Liver (tissue), 9 donors: ENCODE measurements around the gene TWSG1. TPM values are rescaled to one million over a fixed set of nuclear protein-coding genes. Genes with fewer than 3 reads are reported as not detected.

Experiments
- DNase-seq: peaks from one replicate; pipeline ENCODE4 v3.0.0-alpha.2; 2017; ENCODE audit warnings: low spot score
- H3K27ac ChIP-seq, 2 donors: one replicate each; pipeline ENCODE4 v1.7.0; 2013; ENCODE audit warnings: inconsistent platforms in 2 of 2, low read length in 2 of 2, control low read depth in 1 of 2, low read depth in 1 of 2, mild to moderate bottlenecking in 1 of 2
- H3K27me3 ChIP-seq, 4 donors: one replicate each; pipeline versions ENCODE4 v1.6.1 to v1.7.0; 2013; ENCODE audit warnings: low read length in 3 of 4, inconsistent platforms in 1 of 4, mild to moderate bottlenecking in 1 of 4, moderate library complexity in 1 of 4; ENCODE audit not compliant: control insufficient read depth in 4 of 4, insufficient read depth in 4 of 4
- H3K36me3 ChIP-seq, 4 donors: one replicate each; pipeline versions ENCODE4 v1.6.1 to v1.7.0; 2013; ENCODE audit warnings: low read length in 3 of 4, mild to moderate bottlenecking in 3 of 4, low read depth in 1 of 4, moderate library complexity in 1 of 4; ENCODE audit not compliant: control insufficient read depth in 4 of 4, insufficient read depth in 3 of 4
- H3K4me1 ChIP-seq, 4 donors: one replicate each; pipeline versions ENCODE4 v1.6.1 to v1.7.0; 2013; ENCODE audit warnings: low read length in 3 of 4, mild to moderate bottlenecking in 3 of 4, moderate library complexity in 1 of 4; ENCODE audit not compliant: control insufficient read depth in 4 of 4, insufficient read depth in 4 of 4
- H3K4me3 ChIP-seq, 3 donors: one replicate each; pipeline versions ENCODE4 v1.6.1 to v1.7.0; 2013; ENCODE audit warnings: low read length in 3 of 3, control low read depth in 1 of 3, low read depth in 1 of 3, mild to moderate bottlenecking in 1 of 3
- H3K9ac ChIP-seq, 2 donors: one replicate each; pipeline ENCODE4 v1.7.0; 2013; ENCODE audit warnings: low read length in 2 of 2, mild to moderate bottlenecking in 2 of 2, moderate library complexity in 2 of 2, control low read depth in 1 of 2, low read depth in 1 of 2
- H3K9me3 ChIP-seq, 4 donors: one replicate each; pipeline versions ENCODE4 v1.6.1 to v1.7.0; 2013; ENCODE audit warnings: low read length in 3 of 4; ENCODE audit not compliant: control insufficient read depth in 4 of 4
- ATF3 ChIP-seq: IDR thresholded peaks from 2 replicates; pipeline ENCODE4 v1.6.1; 2016; ENCODE audit warnings: antibody characterized with exemption
- CTCF ChIP-seq: fragments of 150-350 bp; IDR thresholded peaks from 2 replicates; pipeline ENCODE4 v1.5.1; 2017; ENCODE audit warnings: improper control_type of control experiment, low read depth, low read length; ENCODE audit not compliant: missing input control
- FOXA1 ChIP-seq: IDR thresholded peaks from 2 replicates; pipeline ENCODE4 v1.6.1; 2016; ENCODE audit warnings: antibody characterized with exemption
- GABPA ChIP-seq, 2 donors: IDR thresholded peaks in 1 of 2; conservative IDR thresholded peaks in 1 of 2; 2 replicates each; pipeline ENCODE4 v1.6.1; 2016; ENCODE audit warnings: antibody characterized with exemption in 2 of 2, mild to moderate bottlenecking in 1 of 2, moderate library complexity in 1 of 2
- HNF4A ChIP-seq, 2 donors: conservative IDR thresholded peaks; 2 replicates each; pipeline ENCODE4 v1.6.1; 2016; ENCODE audit warnings: antibody characterized with exemption in 2 of 2, mild to moderate bottlenecking in 2 of 2
- HNF4G ChIP-seq: IDR thresholded peaks from 2 replicates; pipeline ENCODE4 v1.6.1; 2016; ENCODE audit warnings: antibody characterized with exemption
- JUND ChIP-seq, 2 donors: IDR thresholded peaks; 2 replicates each; pipeline ENCODE4 v1.6.1; 2016; ENCODE audit warnings: antibody characterized with exemption in 2 of 2
- MAX ChIP-seq: IDR thresholded peaks from 2 replicates; pipeline ENCODE4 v1.6.1; 2016; ENCODE audit warnings: antibody characterized with exemption
- NR2F2 ChIP-seq: IDR thresholded peaks from 2 replicates; pipeline ENCODE4 v1.6.1; 2016; ENCODE audit warnings: antibody characterized with exemption
- RAD21 ChIP-seq, 2 donors: IDR thresholded peaks; 2 replicates each; pipeline ENCODE4 v1.6.1; 2016; ENCODE audit warnings: antibody characterized with exemption in 2 of 2, mild to moderate bottlenecking in 2 of 2
- REST ChIP-seq: IDR thresholded peaks from 2 replicates; pipeline ENCODE4 v1.6.1; 2016; ENCODE audit warnings: antibody characterized with exemption, mild to moderate bottlenecking
- RXRA ChIP-seq, 2 donors: IDR thresholded peaks; 2 replicates each; pipeline ENCODE4 v1.6.1; 2017 to 2018; ENCODE audit warnings: antibody characterized with exemption in 2 of 2, mild to moderate bottlenecking in 1 of 2
- SP1 ChIP-seq: IDR thresholded peaks from 2 replicates; pipeline ENCODE4 v1.6.1; 2018; ENCODE audit warnings: antibody characterized with exemption, mild to moderate bottlenecking
- YY1 ChIP-seq: IDR thresholded peaks from 2 replicates; pipeline ENCODE4 v1.6.1; 2016; ENCODE audit warnings: antibody characterized with exemption, mild to moderate bottlenecking
- ZBTB33 ChIP-seq: IDR thresholded peaks from 2 replicates; pipeline ENCODE4 v1.6.1; 2016; ENCODE audit warnings: antibody characterized with exemption
- WGBS: extraction: QIAGEN DNeasy Blood & Tissue Kit; methylation state at CpG from one replicate; pipeline ENCODE4 v1.1.7; 2013; 5-methylcytosine and 5-hydroxymethylcytosine counted together
- polyA plus RNA-seq, 2 donors: library from polyadenylated mRNA; stranded (reverse) in 1 of 2; unstranded in 1 of 2; fragments of 200-250 nt in 1 of 2; fragments of >200 nt in 1 of 2; fragmentation: Nextera tagmentation in 1 of 2; extraction: Ambion mirVana in 1 of 2; gene quantifications; one replicate each; pipeline versions ENCODE4 v1.2.1 to v1.2.3, GENCODE V29; 2013 to 2015
- total RNA-seq, 2 donors: library from RNA; depleted of rRNA; stranded (reverse); fragments of >200 nt; gene quantifications; one replicate each; pipeline ENCODE4 v1.2.3, GENCODE V29; 2014
- donor health status: healthy.
- donor health status: healthy.
- donor health status: healthy.
- donor health status: healthy.
- donor health status: healthy.

TWSG1 gene
- total and polyA plus RNA-seq, 4 donors: 3.9 to 11.1 (median 5.4) TPM

GRCh38 chr18:9293948-9294347 is 40.6 kb upstream of the TWSG1 start:
- WGBS: 86% methylated on average over 1 of the region's 1 CpG
- H3K36me3 ChIP-seq: no peaks in the 10 kb centered on the region
- no peak for DNase-seq
- H3K9me3 ChIP-seq: peaks cover 4 to 12% (median 6%) of the 10 kb centered on the region in 4 donors
- no peaks in the 10 kb centered on the region for H3K4me1 ChIP-seq
- no peak overlapping the region for H3K9ac ChIP-seq
- H3K27me3 ChIP-seq: no peaks in the 10 kb centered on the region
- no peak overlapping the region for H3K4me3 ChIP-seq
- no peak overlapping the region for H3K27ac ChIP-seq
- TF ChIP-seq SP1 (no peak), YY1 (no peak), RXRA (IDR thresholded peaks at IDR 0.05) (no peak), NR2F2 (no peak), JUND (IDR thresholded peaks at IDR 0.05) (no peak), REST (no peak), CTCF (no peak), RAD21 (IDR thresholded peaks at IDR 0.05) (no peak), MAX (no peak), ATF3 (no peak), ZBTB33 (no peak), HNF4A (conservative IDR thresholded peaks at IDR 0.05) (no peak), HNF4G (no peak), FOXA1 (no peak)

- Histone ChIP-seq H3K4me3 (no peak overlapping the region), H3K9ac (no peak overlapping the region), H3K36me3 (no peaks in the 10 kb centered on the region), H3K4me1 (no peaks in the 10 kb centered on the region), H3K27ac (no peak overlapping the region), H3K27me3 (no peaks in the 10 kb centered on the region), H3K9me3 (peaks cover 4 to 12% (median 6%) of the 10 kb centered on the region in 4 donors)
- no peak for DNase-seq
- TF ChIP-seq YY1 (no peak), ATF3 (no peak), GABPA (IDR thresholded peaks at IDR 0.05 in 1 of 2, conservative IDR thresholded peaks at IDR 0.05 in 1 of 2) (no peak)
- 96% methylated on average over 15 of the region's 15 CpGs for WGBS
These were observed 38.2 kb upstream of the TWSG1 start for GRCh38 chr18:9296233-9297006.
